ENCODE data around the gene CAPNS1. TPM values are rescaled to one million over a fixed set of nuclear protein-coding genes. Genes with fewer than 3 reads are reported as not detected.

The CAPNS1 gene
- total and polyA plus RNA-seq, 9 of the 15 experiments (the other 6 are each of a cell fraction or from before 2014, with no cell fraction given) = 77.9 to 576 (median 258) TPM

DNA sequence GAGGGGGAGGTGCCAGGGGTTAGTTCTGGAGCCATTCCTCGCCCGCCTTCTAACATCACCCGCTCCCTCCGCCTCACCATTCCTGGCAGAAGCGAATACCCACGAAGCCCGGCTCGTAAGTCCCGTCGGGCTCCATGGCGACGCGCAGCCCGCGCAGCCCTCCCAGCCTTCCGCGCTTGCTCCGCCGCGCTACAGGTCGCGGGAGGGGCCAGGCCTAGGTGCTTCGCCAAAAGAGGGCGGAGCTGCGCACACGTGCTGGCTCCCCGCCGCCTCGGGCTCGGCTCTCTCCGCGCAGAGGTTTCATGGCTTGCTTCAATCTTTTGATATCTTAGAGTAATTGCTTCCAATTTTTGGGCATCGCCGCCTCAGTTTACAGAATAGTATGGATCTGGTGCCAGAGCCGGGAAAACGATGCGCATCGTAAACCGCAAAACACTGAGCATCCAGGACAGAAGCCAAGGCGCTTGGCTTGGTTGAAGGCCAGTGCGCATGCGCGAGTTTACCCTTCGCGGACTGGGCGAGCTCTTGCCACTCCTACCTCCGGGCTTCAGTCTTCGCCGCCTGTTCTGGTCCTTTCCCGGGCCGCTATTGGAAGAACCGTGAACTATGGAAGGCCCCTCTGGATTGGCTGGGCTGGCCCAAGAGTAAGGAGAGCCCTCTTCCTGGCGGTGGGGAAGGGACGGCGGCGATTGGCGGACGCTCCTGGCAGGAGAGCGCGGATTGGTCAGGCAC lies 25.0 kb upstream of the CAPNS1 start, which contains the start of gene POLR2I (continued):
- TF ChIP-seq, protein P1, sequence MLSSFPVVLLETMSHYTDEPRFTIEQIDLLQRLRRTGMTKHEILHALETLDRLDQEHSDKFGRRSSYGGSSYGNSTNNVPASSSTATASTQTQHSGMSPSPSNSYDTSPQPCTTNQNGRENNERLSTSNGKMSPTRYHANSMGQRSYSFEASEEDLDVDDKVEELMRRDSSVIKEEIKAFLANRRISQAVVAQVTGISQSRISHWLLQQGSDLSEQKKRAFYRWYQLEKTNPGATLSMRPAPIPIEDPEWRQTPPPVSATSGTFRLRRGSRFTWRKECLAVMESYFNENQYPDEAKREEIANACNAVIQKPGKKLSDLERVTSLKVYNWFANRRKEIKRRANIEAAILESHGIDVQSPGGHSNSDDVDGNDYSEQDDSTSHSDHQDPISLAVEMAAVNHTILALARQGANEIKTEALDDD (IDR thresholded peaks at IDR 0.05) = no peak
- peak; percentile 98 for TF ChIP-seq BHLHE40 (IDR thresholded peaks at IDR 0.05; ENCODE audit: low read length)
- TF ChIP-seq ZBTB1 (CRISPR knock-in tag; IDR thresholded peaks at IDR 0.05; ENCODE audit: borderline replicate concordance, low read depth) = no peak
- TF ChIP-seq EGR1 (conservative IDR thresholded peaks at IDR 0.05) = no peak
- 0 out of 2 replicates have a peak, but pooled peaks have one; percentile 58 for TF ChIP-seq ZNF766 (CRISPR knock-in tag; conservative IDR thresholded peaks at IDR 0.05)
- TF ChIP-seq ZNF134 (CRISPR knock-in tag; conservative IDR thresholded peaks at IDR 0.05) = 0 out of 2 replicates have a peak, but pooled peaks have one; percentile 28
- 0 out of 2 replicates have a peak, but pooled peaks have one; percentile 10 for TF ChIP-seq ZNF707 (CRISPR knock-in tag; conservative IDR thresholded peaks at IDR 0.05)
- no peak for TF ChIP-seq ZNF347 (CRISPR knock-in tag; IDR thresholded peaks at IDR 0.05; ENCODE audit: low read depth)
- TF ChIP-seq, protein P2, sequence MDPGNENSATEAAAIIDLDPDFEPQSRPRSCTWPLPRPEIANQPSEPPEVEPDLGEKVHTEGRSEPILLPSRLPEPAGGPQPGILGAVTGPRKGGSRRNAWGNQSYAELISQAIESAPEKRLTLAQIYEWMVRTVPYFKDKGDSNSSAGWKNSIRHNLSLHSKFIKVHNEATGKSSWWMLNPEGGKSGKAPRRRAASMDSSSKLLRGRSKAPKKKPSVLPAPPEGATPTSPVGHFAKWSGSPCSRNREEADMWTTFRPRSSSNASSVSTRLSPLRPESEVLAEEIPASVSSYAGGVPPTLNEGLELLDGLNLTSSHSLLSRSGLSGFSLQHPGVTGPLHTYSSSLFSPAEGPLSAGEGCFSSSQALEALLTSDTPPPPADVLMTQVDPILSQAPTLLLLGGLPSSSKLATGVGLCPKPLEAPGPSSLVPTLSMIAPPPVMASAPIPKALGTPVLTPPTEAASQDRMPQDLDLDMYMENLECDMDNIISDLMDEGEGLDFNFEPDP (CRISPR knock-in tag; IDR thresholded peaks at IDR 0.05) = no peak
- TF ChIP-seq, protein P3, sequence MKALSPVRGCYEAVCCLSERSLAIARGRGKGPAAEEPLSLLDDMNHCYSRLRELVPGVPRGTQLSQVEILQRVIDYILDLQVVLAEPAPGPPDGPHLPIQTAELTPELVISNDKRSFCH (CRISPR knock-in tag; IDR thresholded peaks at IDR 0.05) = no peak
- TF ChIP-seq, protein P3 (tag; IDR thresholded peaks at IDR 0.05) = peak; percentile 61; the same call in 1 of the 2 replicates
- TF ChIP-seq ZNF780A (CRISPR knock-in tag; IDR thresholded peaks at IDR 0.05) = no peak
- TF ChIP-seq SAFB (IDR thresholded peaks at IDR 0.05; ENCODE audit: borderline replicate concordance, low read depth, low read length) = peak; percentile 51; the same call in 1 of the 2 replicates
- peak in 1 of 2 experiments; percentile 94; a peak in 2 of 4 replicates for TF ChIP-seq HDAC1 (IDR thresholded peaks at IDR 0.05)
- no peak; the same call in 1 of the 2 replicates for TF ChIP-seq ARID1B (IDR thresholded peaks at IDR 0.05)
- peak; percentile 57; the same call in 1 of the 2 replicates for TF ChIP-seq SIN3B (IDR thresholded peaks at IDR 0.05; ENCODE audit: low read depth)
- TF ChIP-seq, protein P4, sequence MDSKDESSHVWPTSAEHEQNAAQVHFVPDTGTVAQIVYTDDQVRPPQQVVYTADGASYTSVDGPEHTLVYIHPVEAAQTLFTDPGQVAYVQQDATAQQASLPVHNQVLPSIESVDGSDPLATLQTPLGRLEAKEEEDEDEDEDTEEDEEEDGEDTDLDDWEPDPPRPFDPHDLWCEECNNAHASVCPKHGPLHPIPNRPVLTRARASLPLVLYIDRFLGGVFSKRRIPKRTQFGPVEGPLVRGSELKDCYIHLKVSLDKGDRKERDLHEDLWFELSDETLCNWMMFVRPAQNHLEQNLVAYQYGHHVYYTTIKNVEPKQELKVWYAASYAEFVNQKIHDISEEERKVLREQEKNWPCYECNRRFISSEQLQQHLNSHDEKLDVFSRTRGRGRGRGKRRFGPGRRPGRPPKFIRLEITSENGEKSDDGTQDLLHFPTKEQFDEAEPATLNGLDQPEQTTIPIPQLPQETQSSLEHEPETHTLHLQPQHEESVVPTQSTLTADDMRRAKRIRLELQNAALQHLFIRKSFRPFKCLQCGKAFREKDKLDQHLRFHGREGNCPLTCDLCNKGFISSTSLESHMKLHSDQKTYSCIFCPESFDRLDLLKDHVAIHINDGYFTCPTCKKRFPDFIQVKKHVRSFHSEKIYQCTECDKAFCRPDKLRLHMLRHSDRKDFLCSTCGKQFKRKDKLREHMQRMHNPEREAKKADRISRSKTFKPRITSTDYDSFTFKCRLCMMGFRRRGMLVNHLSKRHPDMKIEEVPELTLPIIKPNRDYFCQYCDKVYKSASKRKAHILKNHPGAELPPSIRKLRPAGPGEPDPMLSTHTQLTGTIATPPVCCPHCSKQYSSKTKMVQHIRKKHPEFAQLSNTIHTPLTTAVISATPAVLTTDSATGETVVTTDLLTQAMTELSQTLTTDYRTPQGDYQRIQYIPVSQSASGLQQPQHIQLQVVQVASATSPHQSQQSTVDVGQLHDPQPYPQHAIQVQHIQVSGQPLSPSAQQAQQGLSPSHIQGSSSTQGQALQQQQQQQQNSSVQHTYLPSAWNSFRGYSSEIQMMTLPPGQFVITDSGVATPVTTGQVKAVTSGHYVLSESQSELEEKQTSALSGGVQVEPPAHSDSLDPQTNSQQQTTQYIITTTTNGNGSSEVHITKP (IDR thresholded peaks at IDR 0.05; ENCODE audit: partially characterized antibody) = peak; percentile 88
- TF ChIP-seq HNRNPLL (IDR thresholded peaks at IDR 0.05; ENCODE audit: low read depth, low read length, poor library complexity, severe bottlenecking) = peak; percentile 78

Measured in K562 (cell line).